ENCODE measurements around the gene PLCG1.

Gene PLCG1

GRCh38 chr20:41223112-41223511, 85.8 kb downstream of the PLCG1 start:
- peaks cover 0 to 2% of the 10 kb centered on the region in 2 donors for H3K9me3 Mint-ChIP-seq
- ATAC-seq (replicated peaks) (no peak), DNase-seq (no peak)
- H3K4me3 Mint-ChIP-seq, result no peak overlapping the region
- H3K4me1 Mint-ChIP-seq, result peaks cover 5 to 11% of the 10 kb centered on the region in 2 donors
- peaks cover 16 to 30% of the 10 kb centered on the region in 2 donors for H3K36me3 Mint-ChIP-seq
- H3K27me3 Mint-ChIP-seq, result no peaks in the 10 kb centered on the region
- no peak overlapping the region for H3K27ac Mint-ChIP-seq

GRCh38 chr20:41224281-41224680, 86.9 kb downstream of the PLCG1 start:
- Mint-ChIP-seq H3K4me1 (peaks cover 7 to 11% of the 10 kb centered on the region in 2 donors), H3K36me3 (peaks cover 12 to 28% of the 10 kb centered on the region in 2 donors), H3K27ac (no peak overlapping the region), H3K27me3 (no peaks in the 10 kb centered on the region), H3K9me3 (no peaks in the 10 kb centered on the region), H3K4me3 (no peak overlapping the region)
- no peak for DNase-seq
- no peak for ATAC-seq (replicated peaks)

GRCh38 chr20:41225091-41225490, 87.7 kb downstream of the PLCG1 start:
- no peaks in the 10 kb centered on the region for H3K9me3 Mint-ChIP-seq
- H3K27ac Mint-ChIP-seq, result no peak overlapping the region
- H3K27me3 Mint-ChIP-seq, result no peaks in the 10 kb centered on the region
- H3K4me3 Mint-ChIP-seq, result no peak overlapping the region
- H3K4me1 Mint-ChIP-seq, result peaks cover 7 to 11% of the 10 kb centered on the region in 2 donors
- peaks cover 12 to 25% of the 10 kb centered on the region in 2 donors for H3K36me3 Mint-ChIP-seq
- ATAC-seq (replicated peaks), result no peak
- no peak for DNase-seq

- Mint-ChIP-seq H3K27me3 (no peaks in the 10 kb centered on the region), H3K4me3 (no peak overlapping the region), H3K4me1 (peaks cover 7 to 11% of the 10 kb centered on the region in 2 donors), H3K9me3 (no peaks in the 10 kb centered on the region), H3K36me3 (peaks cover 16 to 28% of the 10 kb centered on the region in 2 donors), H3K27ac (no peak overlapping the region)
- DNase-seq (no peak), ATAC-seq (replicated peaks) (no peak)
These were observed 89.1 kb downstream of the PLCG1 start for GRCh38 chr20:41226426-41226825.
